Panc1 (cell line): ENCODE measurements around the gene MLEC. TPM values are rescaled to one million over a fixed set of nuclear protein-coding genes. Genes with fewer than 3 reads are reported as not detected.

Experiments used
- ATAC-seq: fragments of 200-7000 bp; cut with Tn5 transposase; 2 replicates; pipeline ENCODE4 v1.9.1; 2020; ENCODE audit warnings: mild to moderate bottlenecking, moderate library complexity
- BruUV-seq: library from RNA; stranded (reverse); fragments of 400-500 nt; replicated peaks from 2 replicates; lab custom pipeline; 2021; lab: Mats Ljungman, UMichigan
- CTCF ChIA-PET: fragments of 300-600 bp; sonication (Branson Sonifier 250); formaldehyde crosslinking; loops from one replicate; lab custom pipeline; 2022; ENCODE audit warnings: antibody characterized with exemption; lab: Charles Lee
- POLR2A ChIA-PET: fragments of 300-600 bp; sonication (Branson Sonifier 250); formaldehyde crosslinking; loops from one replicate; lab custom pipeline; 2022; ENCODE audit warnings: antibody characterized with exemption; lab: Charles Lee
- DNase-seq: peaks from one replicate; pipeline ENCODE4 v3.0.0-alpha.2; 2010; ENCODE audit warnings: low read depth, low spot score
- H3K27ac ChIP-seq: 2 replicates; pipeline ENCODE4 v1.5.1; 2011; ENCODE audit warnings: mild to moderate bottlenecking, low read length, inconsistent platforms
- H3K27me3 ChIP-seq: fragments of 200-500 bp; sonication (Bioruptor generic); 2 replicates; pipeline ENCODE4 v1.6.0; 2014; ENCODE audit warnings: low read length, inconsistent platforms; ENCODE audit not compliant: control insufficient read depth, insufficient read depth
- H3K36me3 ChIP-seq: fragments of 200-500 bp; sonication (Bioruptor generic); 2 replicates; pipeline ENCODE4 v1.5.1; 2014; ENCODE audit warnings: inconsistent platforms, mild to moderate bottlenecking, low read length, moderate library complexity; ENCODE audit not compliant: control insufficient read depth, insufficient read depth
- H3K4me1 ChIP-seq: 2 replicates; pipeline ENCODE4 v1.5.1; 2011; ENCODE audit warnings: inconsistent platforms, mild to moderate bottlenecking, low read length, moderate library complexity; ENCODE audit not compliant: control insufficient read depth, insufficient read depth
- H3K4me3 ChIP-seq, 2 experiments: 2 replicates each; pipeline ENCODE4 v1.5.1; 2011 to 2012; ENCODE audit warnings: low read depth in 2 of 2, low read length in 2 of 2, mild to moderate bottlenecking in 2 of 2, inconsistent platforms in 1 of 2, moderate library complexity in 1 of 2
- H3K9me3 ChIP-seq: fragments of 200-500 bp; sonication (Bioruptor generic); 2 replicates; pipeline ENCODE4 v1.5.1; 2014; ENCODE audit warnings: low read depth, mild to moderate bottlenecking, inconsistent platforms, low read length, moderate library complexity; ENCODE audit not compliant: control insufficient read depth, insufficient read depth
- POLR2AphosphoS5 ChIP-seq: IDR thresholded peaks from 2 replicates; pipeline ENCODE4 v1.6.1; 2012; ENCODE audit warnings: mild to moderate bottlenecking, low read depth, low read length, moderate library complexity
- SIN3A ChIP-seq: IDR thresholded peaks from 2 replicates; pipeline ENCODE4 v1.6.1; 2012; ENCODE audit warnings: low read depth, mild to moderate bottlenecking, low read length, moderate library complexity, borderline replicate concordance; ENCODE audit not compliant: insufficient read depth
- TCF7L2 ChIP-seq: IDR thresholded peaks from 2 replicates; pipeline ENCODE4 v1.6.1; 2011; ENCODE audit warnings: mild to moderate bottlenecking, low read depth, low read length, inconsistent platforms
- in situ Hi-C: cut with HindIII; loops from 2 replicates; pipeline ENCODE4 v1.10.0; 2016; ENCODE audit warnings: low sequenced_read_pairs, low pct_unique_long_range_greater_than_20kb
- intact Hi-C: fragments of 100-400 bp; cut with micrococcal nuclease; formaldehyde crosslinking; loops from one replicate; pipeline ENCODE4 v1.10.0; 2022; ENCODE audit not compliant: unreplicated experiment
- total RNA-seq: library from RNA; stranded (reverse); gene quantifications from one replicate; pipeline ENCODE4 v1.2.1, GENCODE V29; 2021; ENCODE audit not compliant: unreplicated experiment
- TF ChIP-seq, protein P1 (sequence below): fragments of 450-650 bp; IDR thresholded peaks from 2 replicates; pipeline ENCODE4 v1.5.1; 2017; ENCODE audit warnings: mild to moderate bottlenecking
- TF ChIP-seq, protein P2 (sequence below), 2 experiments: IDR thresholded peaks; 2 replicates each; pipeline ENCODE4 v1.6.1; 2011 to 2012; ENCODE audit warnings: low read depth in 2 of 2, control low read depth in 1 of 2, low read length in 1 of 2, mild to moderate bottlenecking in 1 of 2, moderate library complexity in 1 of 2; ENCODE audit not compliant: insufficient read depth in 1 of 2

The MLEC gene
- total RNA-seq, 1 experiment from 2014 or later: 171 TPM

DNA sequence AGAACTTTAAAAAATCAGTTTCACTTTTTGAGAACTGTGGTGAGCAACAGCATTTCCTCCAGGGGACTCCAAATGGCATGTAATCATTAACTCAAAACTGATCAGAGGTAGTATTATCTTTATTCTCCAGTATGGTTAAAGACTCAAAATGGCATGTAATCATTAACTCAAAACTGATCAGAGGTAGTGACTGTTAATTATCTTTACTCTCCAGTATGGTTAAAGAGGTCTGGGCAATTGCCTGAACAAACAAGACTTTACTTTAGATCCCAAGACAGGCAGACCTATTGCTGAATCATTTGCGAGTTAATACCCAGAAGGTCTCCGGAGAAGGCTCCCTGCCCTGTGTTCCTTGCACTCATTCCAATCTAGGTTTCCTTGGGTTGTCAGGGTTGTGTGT, 32.1 kb downstream of the MLEC start:
- intact Hi-C loops: no loop called here
- TF ChIP-seq, protein P1, sequence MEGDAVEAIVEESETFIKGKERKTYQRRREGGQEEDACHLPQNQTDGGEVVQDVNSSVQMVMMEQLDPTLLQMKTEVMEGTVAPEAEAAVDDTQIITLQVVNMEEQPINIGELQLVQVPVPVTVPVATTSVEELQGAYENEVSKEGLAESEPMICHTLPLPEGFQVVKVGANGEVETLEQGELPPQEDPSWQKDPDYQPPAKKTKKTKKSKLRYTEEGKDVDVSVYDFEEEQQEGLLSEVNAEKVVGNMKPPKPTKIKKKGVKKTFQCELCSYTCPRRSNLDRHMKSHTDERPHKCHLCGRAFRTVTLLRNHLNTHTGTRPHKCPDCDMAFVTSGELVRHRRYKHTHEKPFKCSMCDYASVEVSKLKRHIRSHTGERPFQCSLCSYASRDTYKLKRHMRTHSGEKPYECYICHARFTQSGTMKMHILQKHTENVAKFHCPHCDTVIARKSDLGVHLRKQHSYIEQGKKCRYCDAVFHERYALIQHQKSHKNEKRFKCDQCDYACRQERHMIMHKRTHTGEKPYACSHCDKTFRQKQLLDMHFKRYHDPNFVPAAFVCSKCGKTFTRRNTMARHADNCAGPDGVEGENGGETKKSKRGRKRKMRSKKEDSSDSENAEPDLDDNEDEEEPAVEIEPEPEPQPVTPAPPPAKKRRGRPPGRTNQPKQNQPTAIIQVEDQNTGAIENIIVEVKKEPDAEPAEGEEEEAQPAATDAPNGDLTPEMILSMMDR: no peak
- TF ChIP-seq POLR2AphosphoS5 (no peak), TCF7L2 (no peak), SIN3A (no peak)
- ChIA-PET POLR2A (no interaction called here), CTCF (no interaction called here)
- BruUV-seq: no TSS peak
- H3K27me3 ChIP-seq: no peaks in the 10 kb centered on the region
- in situ Hi-C loops: no loop called here
- ATAC-seq (no peak), DNase-seq (no peak)
- H3K9me3 ChIP-seq: no peaks in the 10 kb centered on the region
- no peaks in the 10 kb centered on the region for H3K4me1 ChIP-seq
- H3K27ac ChIP-seq: no peak overlapping the region
- H3K4me3 ChIP-seq: no peak overlapping the region
- H3K36me3 ChIP-seq: peaks cover 22% of the 10 kb centered on the region

DNA sequence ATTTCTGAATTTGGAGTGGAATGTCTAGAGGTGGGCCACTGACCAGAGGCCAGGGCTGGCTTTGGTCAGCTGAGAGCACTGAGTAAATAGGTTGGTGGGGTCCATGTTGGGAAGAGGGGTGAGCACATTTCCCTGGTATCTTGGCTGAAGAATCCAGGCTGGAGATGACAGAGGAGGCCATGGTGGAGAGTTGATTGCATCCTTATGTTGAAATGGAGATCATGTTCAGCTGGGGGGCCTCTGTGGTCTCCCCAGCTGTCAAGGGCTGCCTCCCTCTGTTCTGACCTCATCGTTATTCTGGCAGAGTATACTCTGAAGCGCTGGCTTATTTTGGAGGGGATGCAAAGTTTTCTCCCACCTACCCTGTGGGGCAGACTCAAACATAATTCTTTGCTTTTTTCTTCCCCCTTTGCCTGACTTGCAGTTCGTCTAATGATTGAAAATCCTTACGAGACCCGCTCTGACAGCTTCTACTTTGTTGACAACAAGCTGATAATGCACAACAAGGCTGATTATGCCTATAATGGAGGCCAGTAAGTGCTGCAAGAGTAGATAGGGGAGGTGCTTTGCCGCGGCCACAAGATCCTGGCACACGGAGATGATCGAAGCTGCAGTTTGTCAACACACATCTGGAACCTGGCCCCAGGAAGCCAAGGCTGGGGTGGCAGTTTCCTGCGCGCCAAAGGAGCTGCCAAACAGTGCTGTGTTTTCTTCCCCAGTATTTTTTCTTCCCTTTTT, 32.7 kb downstream of the MLEC start:
- no peaks in the 10 kb centered on the region for H3K27me3 ChIP-seq
- intact Hi-C loops: no loop called here
- H3K4me3 ChIP-seq: no peak overlapping the region
- TF ChIP-seq, protein P2, sequence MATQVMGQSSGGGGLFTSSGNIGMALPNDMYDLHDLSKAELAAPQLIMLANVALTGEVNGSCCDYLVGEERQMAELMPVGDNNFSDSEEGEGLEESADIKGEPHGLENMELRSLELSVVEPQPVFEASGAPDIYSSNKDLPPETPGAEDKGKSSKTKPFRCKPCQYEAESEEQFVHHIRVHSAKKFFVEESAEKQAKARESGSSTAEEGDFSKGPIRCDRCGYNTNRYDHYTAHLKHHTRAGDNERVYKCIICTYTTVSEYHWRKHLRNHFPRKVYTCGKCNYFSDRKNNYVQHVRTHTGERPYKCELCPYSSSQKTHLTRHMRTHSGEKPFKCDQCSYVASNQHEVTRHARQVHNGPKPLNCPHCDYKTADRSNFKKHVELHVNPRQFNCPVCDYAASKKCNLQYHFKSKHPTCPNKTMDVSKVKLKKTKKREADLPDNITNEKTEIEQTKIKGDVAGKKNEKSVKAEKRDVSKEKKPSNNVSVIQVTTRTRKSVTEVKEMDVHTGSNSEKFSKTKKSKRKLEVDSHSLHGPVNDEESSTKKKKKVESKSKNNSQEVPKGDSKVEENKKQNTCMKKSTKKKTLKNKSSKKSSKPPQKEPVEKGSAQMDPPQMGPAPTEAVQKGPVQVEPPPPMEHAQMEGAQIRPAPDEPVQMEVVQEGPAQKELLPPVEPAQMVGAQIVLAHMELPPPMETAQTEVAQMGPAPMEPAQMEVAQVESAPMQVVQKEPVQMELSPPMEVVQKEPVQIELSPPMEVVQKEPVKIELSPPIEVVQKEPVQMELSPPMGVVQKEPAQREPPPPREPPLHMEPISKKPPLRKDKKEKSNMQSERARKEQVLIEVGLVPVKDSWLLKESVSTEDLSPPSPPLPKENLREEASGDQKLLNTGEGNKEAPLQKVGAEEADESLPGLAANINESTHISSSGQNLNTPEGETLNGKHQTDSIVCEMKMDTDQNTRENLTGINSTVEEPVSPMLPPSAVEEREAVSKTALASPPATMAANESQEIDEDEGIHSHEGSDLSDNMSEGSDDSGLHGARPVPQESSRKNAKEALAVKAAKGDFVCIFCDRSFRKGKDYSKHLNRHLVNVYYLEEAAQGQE (IDR thresholded peaks at IDR 0.05; ENCODE audit: insufficient read depth in 1 of 2, low read depth in 2 of 2, low read length in 1 of 2): no peak
- TF ChIP-seq SIN3A: no peak
- TF ChIP-seq, protein P1: no peak
- no peak for TF ChIP-seq POLR2AphosphoS5
- TF ChIP-seq TCF7L2: no peak
- no peaks in the 10 kb centered on the region for H3K4me1 ChIP-seq
- BruUV-seq: no TSS peak
- POLR2A ChIA-PET: no interaction called here
- peaks cover 18% of the 10 kb centered on the region for H3K36me3 ChIP-seq
- H3K9me3 ChIP-seq: no peaks in the 10 kb centered on the region
- DNase-seq (no peak), ATAC-seq (no peak)
- CTCF ChIA-PET: no interaction called here
- in situ Hi-C loops: no loop called here
- H3K27ac ChIP-seq: no peak overlapping the region
